ENCODE results near the gene ANKS1B.
"Not testable (repeated sequence)": the region's sequence is repeated elsewhere in the genome, so short reads cannot be mapped to it uniquely, and the experiment has no call there.

Gene ANKS1B

GRCh38 chr12:99783421-99783820, 201.3 kb downstream of the ANKS1B start:
- DNase-seq, result no peak
- in situ Hi-C loops (cut with MboI; ENCODE audit: low pct_unique_long_range_greater_than_20kb, low sequenced_read_pairs), result no loop called here

DNA sequence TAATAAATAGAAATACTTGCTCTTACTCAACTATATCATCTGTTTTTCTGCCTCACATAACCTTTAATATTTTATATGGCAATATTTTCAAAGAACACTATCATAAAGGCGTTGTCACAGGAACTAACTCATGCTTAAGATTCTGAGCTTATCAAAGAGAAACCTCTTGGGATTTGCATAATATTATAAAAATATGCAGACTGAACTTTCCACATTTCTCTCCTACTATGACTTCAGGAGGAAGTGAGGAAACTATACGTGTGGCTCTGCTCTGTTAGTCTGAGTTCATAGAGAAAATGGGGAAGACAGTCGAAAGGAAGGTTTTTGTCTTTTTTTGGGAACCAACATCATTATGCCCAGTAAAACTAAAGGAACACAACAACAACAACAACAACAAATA, 212.5 kb downstream of the ANKS1B start:
- no peak for DNase-seq
- in situ Hi-C loops (cut with MboI; ENCODE audit: low pct_unique_long_range_greater_than_20kb, low sequenced_read_pairs), result no loop called here

- in situ Hi-C loops (cut with MboI; ENCODE audit: low pct_unique_long_range_greater_than_20kb, low sequenced_read_pairs), result no loop called here
- no peak for DNase-seq
These were observed 213.1 kb downstream of the ANKS1B start for GRCh38 chr12:99771659-99772058.

DNA sequence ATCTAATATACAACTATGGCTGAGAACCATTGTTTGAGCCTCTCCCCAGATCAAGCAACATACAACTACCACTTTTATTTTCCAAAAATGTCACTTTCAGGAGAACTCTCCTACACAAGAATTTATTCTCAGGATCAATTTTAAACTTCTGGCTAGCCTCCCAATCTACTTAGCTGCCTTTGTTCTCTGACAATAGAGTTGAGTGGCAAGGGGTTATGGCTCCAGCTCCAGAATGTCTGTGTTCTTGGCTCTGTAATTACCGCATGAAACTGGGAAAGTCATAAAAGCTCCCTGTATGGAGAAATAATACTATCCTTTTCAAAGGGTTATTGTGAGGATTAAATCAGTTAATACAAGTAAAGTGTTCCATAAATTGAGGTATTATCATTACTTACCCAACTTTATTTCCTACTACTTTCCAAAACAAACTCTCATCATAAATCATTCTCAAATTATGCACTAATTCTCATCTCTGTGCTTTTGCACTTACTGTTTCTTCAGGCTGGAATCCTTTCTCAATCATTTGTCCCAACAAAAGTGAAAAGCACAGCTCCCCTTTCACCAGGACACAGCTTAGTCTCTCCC, 215.2 kb downstream of the ANKS1B start:
- in situ Hi-C loops (cut with MboI; ENCODE audit: low pct_unique_long_range_greater_than_20kb, low sequenced_read_pairs), result no loop called here
- DNase-seq, result no peak

DNA sequence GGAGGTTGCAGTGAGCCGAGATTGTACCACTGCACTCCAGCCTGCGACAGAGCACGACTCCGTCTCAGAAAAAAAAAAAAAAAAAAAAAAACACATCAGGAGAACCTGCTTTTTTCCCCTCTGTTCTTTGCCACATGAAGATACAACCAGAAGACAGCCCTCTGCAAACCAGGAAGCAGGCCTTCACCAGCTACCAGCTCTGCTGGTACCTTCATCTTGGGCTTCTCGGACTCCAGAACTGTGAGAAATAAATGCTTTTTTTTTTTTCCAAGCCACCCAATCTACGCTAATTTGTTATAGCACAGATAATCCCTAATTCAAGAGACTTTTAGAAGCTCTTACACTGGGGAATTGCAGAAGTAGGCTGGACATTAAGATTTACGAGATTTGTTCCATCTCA, 216.0 kb downstream of the ANKS1B start:
- in situ Hi-C loops (cut with MboI; ENCODE audit: low pct_unique_long_range_greater_than_20kb, low sequenced_read_pairs), result no loop called here
- no peak for DNase-seq

DNA sequence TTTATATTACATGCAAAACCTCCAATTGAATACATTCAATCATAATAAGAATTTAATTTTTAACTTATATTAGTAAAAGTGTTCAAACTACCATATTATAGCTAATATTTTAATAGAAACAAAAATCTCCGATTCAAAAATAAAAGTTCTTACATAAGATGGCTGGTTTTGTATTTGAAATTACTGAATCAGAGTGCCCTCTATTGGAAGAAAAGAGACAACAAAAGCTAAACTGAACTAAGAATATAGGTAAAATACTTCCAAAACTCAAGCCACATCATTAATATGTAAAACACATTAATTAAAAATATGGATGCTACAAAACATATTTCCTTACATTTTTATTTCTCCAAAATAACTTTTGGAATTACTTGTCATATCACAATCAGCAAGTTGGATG, 216.9 kb downstream of the ANKS1B start:
- in situ Hi-C loops (cut with MboI; ENCODE audit: low pct_unique_long_range_greater_than_20kb, low sequenced_read_pairs), result no loop called here

GRCh38 chr12:99766408-99766807, 218.3 kb downstream of the ANKS1B start:
- in situ Hi-C loops (cut with MboI; ENCODE audit: low pct_unique_long_range_greater_than_20kb, low sequenced_read_pairs), result no loop called here
- no peak for DNase-seq

More for the DNA sequence above, 216.9 kb downstream of the ANKS1B start:
- DNase-seq, result peak; percentile 26

DNA sequence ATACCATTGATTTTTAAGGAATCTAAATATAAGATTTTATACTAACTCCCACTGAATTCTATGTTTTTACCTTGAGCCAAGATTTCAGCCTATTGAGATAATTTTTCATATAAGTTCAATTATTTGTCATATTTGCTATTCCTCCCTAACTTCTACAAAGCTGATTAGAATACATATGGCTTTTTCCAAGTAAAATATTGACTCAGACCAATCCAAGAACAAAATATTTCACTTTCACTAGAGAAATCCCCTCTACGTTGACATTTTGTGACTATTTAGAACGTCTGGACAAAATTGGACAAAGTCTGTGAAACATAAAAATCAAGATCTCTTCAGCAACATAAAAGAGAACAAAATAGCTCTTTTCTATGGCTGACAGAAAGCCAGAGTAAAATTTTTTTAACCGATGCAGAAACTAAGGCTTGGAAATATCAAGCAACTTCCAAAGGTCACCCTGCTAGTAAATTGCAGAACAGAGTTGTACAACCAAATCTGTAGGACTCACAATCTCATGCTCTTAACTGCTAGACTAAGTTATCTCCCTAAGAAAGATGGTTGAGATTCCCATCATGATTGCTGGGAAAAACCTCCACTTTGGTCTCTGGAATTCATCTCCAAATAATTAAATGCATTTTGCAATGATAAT, 219.1 kb downstream of the ANKS1B start:
- in situ Hi-C loops (cut with MboI; ENCODE audit: low pct_unique_long_range_greater_than_20kb, low sequenced_read_pairs), result no loop called here

GRCh38 chr12:99759444-99759843, 225.3 kb downstream of the ANKS1B start:
- no peak for DNase-seq

More for the DNA sequence above, 219.1 kb downstream of the ANKS1B start:
- no peak for DNase-seq

GRCh38 chr12:99758997-99759396, 225.7 kb downstream of the ANKS1B start:
- in situ Hi-C loops (cut with MboI; ENCODE audit: low pct_unique_long_range_greater_than_20kb, low sequenced_read_pairs), result no loop called here

More at GRCh38 chr12:99759444-99759843, 225.3 kb downstream of the ANKS1B start:
- in situ Hi-C loops (cut with MboI; ENCODE audit: low pct_unique_long_range_greater_than_20kb, low sequenced_read_pairs), result no loop called here

DNA sequence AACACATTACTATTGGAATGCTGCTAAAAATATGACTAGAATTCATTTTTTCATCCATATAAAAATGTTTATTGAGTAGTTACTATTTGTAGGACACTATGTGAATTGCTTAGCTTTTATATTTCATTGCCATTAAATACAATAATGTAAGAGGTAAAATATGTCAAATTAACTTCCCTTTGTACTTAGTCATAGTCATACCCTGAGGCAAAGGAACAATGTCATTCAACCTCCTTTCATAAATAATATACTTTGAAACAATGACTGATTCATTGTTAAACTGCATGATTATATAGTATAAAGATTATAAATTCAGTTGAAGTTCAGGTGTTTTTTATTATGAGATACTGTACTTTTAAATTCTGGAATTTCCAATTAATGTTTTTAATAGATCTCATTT, 232.0 kb downstream of the ANKS1B start:
- in situ Hi-C loops (cut with MboI; ENCODE audit: low pct_unique_long_range_greater_than_20kb, low sequenced_read_pairs), result no loop called here

More at GRCh38 chr12:99758997-99759396, 225.7 kb downstream of the ANKS1B start:
- DNase-seq, result no peak

DNA sequence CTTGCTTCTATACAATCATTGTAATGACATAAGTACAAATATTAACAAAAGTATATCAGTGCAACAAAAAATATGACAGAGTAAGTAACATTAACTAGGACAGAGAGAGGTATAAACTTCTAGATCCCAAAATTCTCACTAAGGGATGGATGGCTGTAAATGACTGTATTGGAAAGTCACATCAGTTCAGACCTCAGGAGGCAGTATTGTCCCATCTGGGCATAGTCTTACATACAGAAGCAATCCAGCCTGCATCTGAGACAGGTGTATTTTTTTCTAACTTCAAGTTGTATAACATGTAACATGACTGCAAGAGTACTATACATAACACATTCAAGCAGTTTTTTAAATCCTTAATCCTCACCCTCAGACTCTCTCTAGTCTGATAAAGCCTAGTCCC, 238.2 kb downstream of the ANKS1B start:
- DNase-seq, result no peak
- in situ Hi-C loops (cut with MboI; ENCODE audit: low pct_unique_long_range_greater_than_20kb, low sequenced_read_pairs), result no loop called here

More for the DNA sequence above, 232.0 kb downstream of the ANKS1B start:
- DNase-seq, result no peak

GRCh38 chr12:99745895-99746294, 238.8 kb downstream of the ANKS1B start:
- in situ Hi-C loops (cut with MboI; ENCODE audit: low pct_unique_long_range_greater_than_20kb, low sequenced_read_pairs), result no loop called here

GRCh38 chr12:99745121-99745520, 239.6 kb downstream of the ANKS1B start:
- in situ Hi-C loops (cut with MboI; ENCODE audit: low pct_unique_long_range_greater_than_20kb, low sequenced_read_pairs), result no loop called here
- DNase-seq, result no peak

More at GRCh38 chr12:99745895-99746294, 238.8 kb downstream of the ANKS1B start:
- no peak for DNase-seq

- in situ Hi-C loops (cut with MboI; ENCODE audit: low pct_unique_long_range_greater_than_20kb, low sequenced_read_pairs), result no loop called here
- no peak for DNase-seq
These were observed 247.9 kb downstream of the ANKS1B start for GRCh38 chr12:99736760-99737269.

GRCh38 chr12:99732131-99732530, 252.6 kb downstream of the ANKS1B start:
- DNase-seq, result no peak
- in situ Hi-C loops (cut with MboI; ENCODE audit: low pct_unique_long_range_greater_than_20kb, low sequenced_read_pairs), result no loop called here

GRCh38 chr12:99722690-99723486, 261.8 kb downstream of the ANKS1B start:
- in situ Hi-C loops (cut with MboI; ENCODE audit: low pct_unique_long_range_greater_than_20kb, low sequenced_read_pairs), result no loop called here
- no peak for DNase-seq

- DNase-seq, result no peak
- in situ Hi-C loops (cut with MboI; ENCODE audit: low pct_unique_long_range_greater_than_20kb, low sequenced_read_pairs), result no loop called here
These were observed 262.9 kb downstream of the ANKS1B start for GRCh38 chr12:99721715-99722275.

- in situ Hi-C loops (cut with MboI; ENCODE audit: low pct_unique_long_range_greater_than_20kb, low sequenced_read_pairs), result not testable (repeated sequence)
These were observed 264.7 kb downstream of the ANKS1B start for GRCh38 chr12:99720083-99720465.

More at GRCh38 chr12:99720083-99720465, 264.7 kb downstream of the ANKS1B start:
- DNase-seq, result not testable (repeated sequence)

Measured in KBM-7 (cell line).